Measurements from ENCODE around the gene PCID2.
A peak's percentile ranks its signal among the peaks of the same experiment; 100 is the strongest.

The PCID2 gene

GRCh38 chr13:113219256-113219940, 10.9 kb upstream of the PCID2 start:
- DNase-seq (ENCODE audit: low read depth in 2 of 2): no peak

GRCh38 chr13:113218586-113218985, 10.1 kb upstream of the PCID2 start:
- DNase-seq (ENCODE audit: low read depth in 2 of 2): no peak

GRCh38 chr13:113216254-113217048, 8.0 kb upstream of the PCID2 start:
- no peak for DNase-seq (ENCODE audit: low read depth in 2 of 2)

GRCh38 chr13:113211774-113212173, 3.3 kb upstream of the PCID2 start:
- DNase-seq (ENCODE audit: low read depth in 2 of 2): no peak

GRCh38 chr13:113210833-113211232, 2.4 kb upstream of the PCID2 start:
- DNase-seq (ENCODE audit: low read depth in 2 of 2): no peak

GRCh38 chr13:113209759-113210421, 1.4 kb upstream of the PCID2 start:
- DNase-seq (ENCODE audit: low read depth in 2 of 2): peak; percentile 28 to 40

- peak; percentile 37 to 62 for DNase-seq (ENCODE audit: low read depth in 2 of 2)
Observed at GRCh38 chr13:113209336-113209758, 878 bp upstream of the PCID2 start, which contains the start of gene CUL4A. TSS of gene CUL4A (plus strand) at chr13:113209613. CDS start at chr13:113209628, 15 bp downstream.

- DNase-seq (ENCODE audit: low read depth in 2 of 2): no peak
Observed at GRCh38 chr13:113207890-113208420, 514 bp downstream of the PCID2 start.

- DNase-seq (ENCODE audit: low read depth in 2 of 2): no peak
Observed at GRCh38 chr13:113207460-113207859, 1.0 kb downstream of the PCID2 start.

GRCh38 chr13:113205428-113205931, 3.0 kb downstream of the PCID2 start:
- no peak for DNase-seq (ENCODE audit: low read depth in 2 of 2)

GRCh38 chr13:113204378-113204734, 4.1 kb downstream of the PCID2 start:
- no peak for DNase-seq (ENCODE audit: low read depth in 2 of 2)

- no peak for DNase-seq (ENCODE audit: low read depth in 2 of 2)
Observed at GRCh38 chr13:113203507-113204377, 4.7 kb downstream of the PCID2 start.

GRCh38 chr13:113202912-113203311, 5.6 kb downstream of the PCID2 start:
- DNase-seq (ENCODE audit: low read depth in 2 of 2): no peak

GRCh38 chr13:113201815-113202214, 6.7 kb downstream of the PCID2 start:
- no peak for DNase-seq (ENCODE audit: low read depth in 2 of 2)

GRCh38 chr13:113196970-113197737, 11.3 kb downstream of the PCID2 start:
- no peak for DNase-seq (ENCODE audit: low read depth in 2 of 2)

- DNase-seq (ENCODE audit: low read depth in 2 of 2): no peak
Observed at GRCh38 chr13:113195360-113195759, 13.1 kb downstream of the PCID2 start.

- no peak for DNase-seq (ENCODE audit: low read depth in 2 of 2)
Observed at GRCh38 chr13:113192902-113193301, 15.6 kb downstream of the PCID2 start.

GRCh38 chr13:113192279-113192678, 16.2 kb downstream of the PCID2 start:
- no peak for DNase-seq (ENCODE audit: low read depth in 2 of 2)

- no peak for DNase-seq (ENCODE audit: low read depth in 2 of 2)
Observed at GRCh38 chr13:113190181-113190580, 18.3 kb downstream of the PCID2 start.

- DNase-seq (ENCODE audit: low read depth in 2 of 2): no peak
Observed at GRCh38 chr13:113187883-113188665, 20.4 kb downstream of the PCID2 start.
